Measurements from ENCODE around the gene TNFRSF14. TPM values are rescaled to one million over a fixed set of nuclear protein-coding genes. Genes with fewer than 3 reads are reported as not detected.

The TNFRSF14 gene
- total RNA-seq, 4 donors from 2014 or later, result 34.4 to 94.6 (median 61.0) TPM

DNA sequence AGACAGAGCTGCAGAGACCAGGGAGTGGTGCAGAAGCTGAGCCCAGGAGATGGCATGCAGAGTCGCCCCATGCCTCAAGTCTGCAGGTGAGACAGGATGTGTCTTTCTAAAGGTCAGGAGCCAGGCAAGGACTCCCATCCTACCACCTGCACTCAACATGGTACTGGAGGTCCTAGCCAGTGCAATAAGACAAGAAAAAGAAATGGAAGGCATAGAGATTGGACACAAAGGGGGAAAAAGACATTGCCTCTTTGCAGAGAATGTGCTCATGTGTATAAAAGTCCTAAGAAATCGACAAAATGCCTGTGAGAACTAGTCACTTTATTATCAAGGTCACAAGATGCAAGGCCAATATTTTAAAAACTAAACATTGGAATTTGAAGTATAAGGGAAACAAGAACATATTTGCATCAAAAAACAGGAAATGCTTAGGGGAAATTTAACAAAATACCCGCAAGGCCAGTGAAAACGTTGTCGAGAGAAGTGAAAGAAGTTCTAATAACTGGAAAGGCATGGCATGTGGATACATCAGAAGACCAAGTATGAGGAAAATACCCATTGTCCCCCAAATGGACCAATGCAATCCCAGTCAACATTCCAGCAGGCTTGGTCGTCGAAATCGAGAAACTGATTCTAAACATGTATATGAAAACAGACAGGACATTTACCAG lies 17.2 kb downstream of the TNFRSF14 start:
- TF ChIP-seq, protein P1, sequence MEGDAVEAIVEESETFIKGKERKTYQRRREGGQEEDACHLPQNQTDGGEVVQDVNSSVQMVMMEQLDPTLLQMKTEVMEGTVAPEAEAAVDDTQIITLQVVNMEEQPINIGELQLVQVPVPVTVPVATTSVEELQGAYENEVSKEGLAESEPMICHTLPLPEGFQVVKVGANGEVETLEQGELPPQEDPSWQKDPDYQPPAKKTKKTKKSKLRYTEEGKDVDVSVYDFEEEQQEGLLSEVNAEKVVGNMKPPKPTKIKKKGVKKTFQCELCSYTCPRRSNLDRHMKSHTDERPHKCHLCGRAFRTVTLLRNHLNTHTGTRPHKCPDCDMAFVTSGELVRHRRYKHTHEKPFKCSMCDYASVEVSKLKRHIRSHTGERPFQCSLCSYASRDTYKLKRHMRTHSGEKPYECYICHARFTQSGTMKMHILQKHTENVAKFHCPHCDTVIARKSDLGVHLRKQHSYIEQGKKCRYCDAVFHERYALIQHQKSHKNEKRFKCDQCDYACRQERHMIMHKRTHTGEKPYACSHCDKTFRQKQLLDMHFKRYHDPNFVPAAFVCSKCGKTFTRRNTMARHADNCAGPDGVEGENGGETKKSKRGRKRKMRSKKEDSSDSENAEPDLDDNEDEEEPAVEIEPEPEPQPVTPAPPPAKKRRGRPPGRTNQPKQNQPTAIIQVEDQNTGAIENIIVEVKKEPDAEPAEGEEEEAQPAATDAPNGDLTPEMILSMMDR (IDR thresholded peaks at IDR 0.05; ENCODE audit: low read depth), result no peak

DNA sequence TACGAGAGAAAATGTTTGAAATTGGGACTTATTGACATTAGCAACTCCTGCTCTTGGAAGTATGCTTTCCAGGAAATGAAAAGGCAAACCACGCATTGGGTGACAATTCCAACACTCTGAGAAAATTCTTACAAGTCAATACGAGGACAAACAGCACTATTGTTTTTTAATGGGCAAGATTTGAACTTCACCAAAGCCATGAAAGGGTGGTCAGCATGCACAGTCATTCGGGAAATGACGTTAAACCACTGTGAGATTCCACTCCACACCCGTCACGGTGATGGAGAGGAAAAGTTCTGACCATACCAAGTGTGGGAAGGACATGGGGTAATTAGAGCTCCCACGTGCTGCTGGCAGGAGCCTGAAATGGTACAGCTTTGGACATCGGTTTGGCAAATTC lies 18.2 kb downstream of the TNFRSF14 start:
- TF ChIP-seq, protein P1 (IDR thresholded peaks at IDR 0.05; ENCODE audit: low read depth), result no peak

DNA sequence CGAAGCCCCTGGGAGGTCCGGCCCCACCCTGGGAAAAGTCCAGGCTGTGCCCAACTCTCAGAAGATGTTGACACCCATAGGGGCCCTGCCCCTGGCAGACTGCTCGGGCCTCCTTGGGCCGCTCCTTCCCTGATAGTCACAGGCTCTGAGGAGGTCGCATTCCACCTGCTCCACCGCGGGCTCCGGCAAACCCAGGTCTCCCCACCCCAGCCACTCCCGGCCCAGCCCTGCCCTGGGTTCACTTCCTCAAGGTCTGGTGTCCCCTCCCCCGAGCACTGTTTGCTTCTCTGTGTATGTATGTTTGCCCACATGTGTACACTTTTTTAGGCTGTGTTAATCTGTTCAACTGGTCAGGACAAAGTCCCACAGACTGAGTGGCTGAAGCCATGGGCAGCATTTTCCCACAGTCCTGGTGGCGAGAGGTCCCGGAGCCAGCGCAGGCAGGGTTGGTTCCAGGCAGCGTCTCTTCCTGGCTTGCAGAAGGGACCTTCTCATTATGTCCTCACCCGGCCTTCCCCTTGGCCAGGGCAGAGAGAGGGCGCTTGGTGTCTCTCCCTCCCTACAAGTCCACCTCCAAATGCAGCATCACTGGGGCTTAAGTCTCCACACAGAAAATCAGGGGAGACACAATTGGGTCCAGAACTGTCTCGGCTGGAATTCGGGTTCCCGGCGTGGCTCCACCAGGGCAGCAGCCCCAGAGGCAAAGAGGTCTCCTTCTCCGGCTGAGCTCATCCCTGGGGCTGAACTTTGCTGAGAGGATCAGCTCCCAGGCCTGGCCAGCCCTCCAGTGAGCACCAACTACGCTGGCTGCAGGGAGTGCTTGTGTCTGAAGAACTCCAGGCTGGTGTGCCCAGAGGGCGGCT lies 19.9 kb downstream of the TNFRSF14 start:
- TF ChIP-seq, protein P1 (IDR thresholded peaks at IDR 0.05; ENCODE audit: low read depth), result no peak

DNA sequence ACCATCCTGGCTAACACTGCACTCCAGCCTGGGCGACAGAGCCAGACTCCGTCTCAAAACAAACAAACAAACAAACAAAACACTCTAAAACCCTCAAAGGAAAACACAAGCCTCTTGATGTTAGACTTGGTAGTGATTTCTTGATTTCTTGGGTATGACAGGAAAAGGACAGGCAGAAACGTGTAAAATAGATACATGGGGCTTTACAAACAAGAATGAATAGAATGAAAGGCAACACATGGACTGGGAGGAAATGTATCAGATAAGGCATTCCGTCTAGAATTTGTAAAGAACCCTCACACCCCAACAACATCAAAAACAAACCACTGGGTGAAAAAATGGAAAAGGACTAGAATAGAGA lies 22.6 kb downstream of the TNFRSF14 start:
- TF ChIP-seq, protein P1 (IDR thresholded peaks at IDR 0.05; ENCODE audit: low read depth), result no peak

DNA sequence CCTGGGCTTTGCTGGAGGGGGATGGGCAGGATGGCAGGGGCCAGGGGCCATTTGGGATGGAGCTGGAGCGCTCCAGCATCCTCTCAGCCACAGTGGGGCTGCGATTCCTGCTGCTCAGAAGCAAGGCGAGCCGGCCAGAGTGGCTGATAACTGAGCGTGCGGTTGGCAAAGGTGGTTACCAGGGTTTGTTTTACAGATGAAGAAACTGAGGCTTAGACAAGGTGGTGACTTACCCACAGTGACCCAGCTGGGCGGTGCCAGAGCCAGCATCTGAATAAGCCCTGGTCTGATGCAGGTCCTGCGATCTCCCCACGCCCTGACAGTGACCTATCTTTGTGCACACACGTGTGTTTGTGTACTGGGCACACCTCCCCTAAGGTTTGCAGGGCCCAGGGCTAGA lies 24.5 kb downstream of the TNFRSF14 start:
- TF ChIP-seq, protein P1 (IDR thresholded peaks at IDR 0.05; ENCODE audit: low read depth), result no peak

DNA sequence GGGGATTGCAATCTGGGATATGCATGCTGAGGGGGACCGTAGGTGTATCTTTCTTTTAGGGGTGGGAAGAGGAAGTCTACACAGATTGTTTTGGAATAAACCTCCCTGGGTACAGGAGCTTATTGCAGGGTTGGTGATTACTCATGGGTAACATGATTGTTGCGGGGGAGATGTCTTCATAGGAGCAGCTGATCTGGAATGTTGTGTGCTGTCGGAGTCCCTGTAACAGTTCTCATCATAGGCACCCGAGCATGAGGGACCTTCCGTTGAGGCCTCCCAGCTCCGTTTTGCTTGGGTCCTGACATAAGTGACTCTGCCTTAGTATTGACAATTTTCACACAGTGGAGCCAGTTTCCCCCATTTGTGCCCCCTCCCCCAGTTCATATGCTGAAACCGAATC lies 26.2 kb downstream of the TNFRSF14 start:
- TF ChIP-seq, protein P1 (IDR thresholded peaks at IDR 0.05; ENCODE audit: low read depth), result no peak

DNA sequence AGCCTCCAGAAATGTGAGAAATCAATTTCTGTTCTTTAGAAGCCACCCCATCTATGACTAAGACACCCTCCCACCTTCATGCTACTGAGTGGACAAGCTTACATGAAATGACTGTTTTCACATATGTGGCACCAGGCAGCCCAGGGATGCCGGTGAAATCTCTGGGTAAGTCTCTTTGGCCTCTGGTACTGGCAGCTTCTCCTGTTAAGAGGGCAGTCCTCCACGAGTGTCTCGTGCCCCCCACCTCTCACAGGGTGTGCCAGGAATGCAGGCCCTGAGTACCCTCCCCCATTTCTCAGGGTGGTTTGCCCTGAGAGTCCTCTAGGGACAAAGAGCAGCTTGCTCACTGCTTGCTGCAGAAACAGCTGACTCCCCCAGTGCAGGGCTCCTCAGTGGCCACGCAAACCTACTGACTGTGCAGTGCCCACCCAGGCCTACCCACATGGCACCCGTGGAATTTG lies 27.2 kb downstream of the TNFRSF14 start:
- TF ChIP-seq, protein P1 (IDR thresholded peaks at IDR 0.05; ENCODE audit: low read depth), result no peak

Data from subcutaneous adipose tissue (tissue), 4 donors.